Endothelial cell (in vitro differentiated cells): ENCODE data around the gene ZNF416. TPM values are rescaled to one million over a fixed set of nuclear protein-coding genes. Genes with fewer than 3 reads are reported as not detected.

Source experiments
- DNase-seq: peaks from one replicate; pipeline ENCODE4 v3.0.0; 2021; ENCODE audit warnings: low spot score
- H3K27ac Mint-ChIP-seq: one replicate; pipeline ENCODE4 v1.8.0; 2021; ENCODE audit warnings: mixed read lengths, inconsistent platforms; ENCODE audit not compliant: unreplicated experiment
- H3K27me3 Mint-ChIP-seq: one replicate; pipeline ENCODE4 v1.8.0; 2021; ENCODE audit warnings: mild to moderate bottlenecking, moderate library complexity, mixed read lengths, inconsistent platforms; ENCODE audit not compliant: unreplicated experiment
- H3K36me3 Mint-ChIP-seq: one replicate; pipeline ENCODE4 v1.8.0; 2021; ENCODE audit warnings: mild to moderate bottlenecking, low read depth, mixed read lengths, inconsistent platforms; ENCODE audit not compliant: unreplicated experiment
- H3K4me1 Mint-ChIP-seq: one replicate; pipeline ENCODE4 v1.8.0; 2021; ENCODE audit warnings: mild to moderate bottlenecking, mixed read lengths, inconsistent platforms; ENCODE audit not compliant: unreplicated experiment
- H3K4me3 Mint-ChIP-seq: one replicate; pipeline ENCODE4 v1.8.0; 2021; ENCODE audit warnings: mild to moderate bottlenecking, mixed read lengths, inconsistent platforms; ENCODE audit not compliant: unreplicated experiment
- H3K9me3 Mint-ChIP-seq: one replicate; pipeline ENCODE4 v1.8.0; 2021; ENCODE audit warnings: mixed read lengths, inconsistent platforms; ENCODE audit not compliant: unreplicated experiment
- total RNA-seq: library from RNA; stranded (reverse); fragmentation: NEBNext Ultra II Directional; extraction: Animal tissue kit (Norgen Biotek cat#: 25700); gene quantifications from one replicate; pipeline ENCODE4 v1.2.1, GENCODE V29; 2021; ENCODE audit not compliant: unreplicated experiment
- TF ChIP-seq, protein P1 (sequence below): fragments of 200-600 bp; sonication (generic); IDR thresholded peaks from one replicate; pipeline ENCODE4 v1.5.0; 2021; ENCODE audit warnings: antibody characterized with exemption; ENCODE audit not compliant: unreplicated experiment

ZNF416 gene
- total RNA-seq, 1 donor from 2014 or later = 10.9 TPM

- peaks cover 76% of the 10 kb centered on the region for H3K36me3 Mint-ChIP-seq
- peaks cover 21% of the 10 kb centered on the region for H3K27me3 Mint-ChIP-seq
- TF ChIP-seq, protein P1, sequence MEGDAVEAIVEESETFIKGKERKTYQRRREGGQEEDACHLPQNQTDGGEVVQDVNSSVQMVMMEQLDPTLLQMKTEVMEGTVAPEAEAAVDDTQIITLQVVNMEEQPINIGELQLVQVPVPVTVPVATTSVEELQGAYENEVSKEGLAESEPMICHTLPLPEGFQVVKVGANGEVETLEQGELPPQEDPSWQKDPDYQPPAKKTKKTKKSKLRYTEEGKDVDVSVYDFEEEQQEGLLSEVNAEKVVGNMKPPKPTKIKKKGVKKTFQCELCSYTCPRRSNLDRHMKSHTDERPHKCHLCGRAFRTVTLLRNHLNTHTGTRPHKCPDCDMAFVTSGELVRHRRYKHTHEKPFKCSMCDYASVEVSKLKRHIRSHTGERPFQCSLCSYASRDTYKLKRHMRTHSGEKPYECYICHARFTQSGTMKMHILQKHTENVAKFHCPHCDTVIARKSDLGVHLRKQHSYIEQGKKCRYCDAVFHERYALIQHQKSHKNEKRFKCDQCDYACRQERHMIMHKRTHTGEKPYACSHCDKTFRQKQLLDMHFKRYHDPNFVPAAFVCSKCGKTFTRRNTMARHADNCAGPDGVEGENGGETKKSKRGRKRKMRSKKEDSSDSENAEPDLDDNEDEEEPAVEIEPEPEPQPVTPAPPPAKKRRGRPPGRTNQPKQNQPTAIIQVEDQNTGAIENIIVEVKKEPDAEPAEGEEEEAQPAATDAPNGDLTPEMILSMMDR = no peak
- H3K4me3 Mint-ChIP-seq = peak overlapping the region; percentile 86
- no peak overlapping the region for H3K27ac Mint-ChIP-seq
- DNase-seq = no peak
- no peaks in the 10 kb centered on the region for H3K4me1 Mint-ChIP-seq
- H3K9me3 Mint-ChIP-seq = peaks cover 77% of the 10 kb centered on the region
These were observed 6.2 kb downstream of the ZNF416 start for GRCh38 chr19:57572415-57572947.

DNA sequence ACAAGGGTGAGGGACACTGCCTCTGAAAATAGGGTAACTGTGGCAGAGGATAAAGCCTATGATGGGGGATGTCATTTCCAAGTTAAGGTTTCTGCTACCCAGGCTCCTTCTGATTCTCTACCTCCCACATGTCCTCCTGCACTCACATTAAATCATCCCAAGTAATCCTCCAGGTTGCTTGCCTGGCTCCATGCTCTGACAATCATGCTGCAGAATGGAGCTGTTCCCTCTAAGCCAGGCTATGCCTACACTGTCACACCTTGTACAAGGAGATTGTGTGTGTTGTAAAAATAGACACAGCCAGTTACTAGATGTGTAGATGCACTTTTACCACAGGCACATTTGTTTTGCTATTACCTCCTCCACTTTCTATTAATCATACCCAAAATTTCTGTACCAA lies 8.0 kb downstream of the ZNF416 start:
- H3K36me3 Mint-ChIP-seq = peaks cover 66% of the 10 kb centered on the region
- H3K27ac Mint-ChIP-seq = no peak overlapping the region
- peaks cover 13% of the 10 kb centered on the region for H3K27me3 Mint-ChIP-seq
- H3K4me1 Mint-ChIP-seq = no peaks in the 10 kb centered on the region
- H3K9me3 Mint-ChIP-seq = peaks cover 78% of the 10 kb centered on the region
- H3K4me3 Mint-ChIP-seq = peak overlapping the region; percentile 70
- no peak for DNase-seq
- TF ChIP-seq, protein P1 = no peak

GRCh38 chr19:57566396-57567265 lies 12.1 kb downstream of the ZNF416 start:
- TF ChIP-seq, protein P1 = no peak
- H3K27me3 Mint-ChIP-seq = peaks cover 11% of the 10 kb centered on the region
- no peak overlapping the region for H3K27ac Mint-ChIP-seq
- H3K4me3 Mint-ChIP-seq = peak overlapping the region; percentile 39
- peaks cover 62% of the 10 kb centered on the region for H3K9me3 Mint-ChIP-seq
- peaks cover 45% of the 10 kb centered on the region for H3K36me3 Mint-ChIP-seq
- no peak for DNase-seq
- H3K4me1 Mint-ChIP-seq = no peaks in the 10 kb centered on the region

GRCh38 chr19:57563547-57563946 lies 15.2 kb downstream of the ZNF416 start:
- TF ChIP-seq, protein P1 = no peak
- peaks cover 10% of the 10 kb centered on the region for H3K27me3 Mint-ChIP-seq
- no peak overlapping the region for H3K27ac Mint-ChIP-seq
- H3K4me3 Mint-ChIP-seq = peak overlapping the region; percentile 51
- DNase-seq = no peak
- H3K36me3 Mint-ChIP-seq = peaks cover 51% of the 10 kb centered on the region
- peaks cover 6% of the 10 kb centered on the region for H3K4me1 Mint-ChIP-seq
- H3K9me3 Mint-ChIP-seq = peaks cover 55% of the 10 kb centered on the region

- TF ChIP-seq, protein P1 = no peak
- H3K27ac Mint-ChIP-seq = no peak overlapping the region
- H3K9me3 Mint-ChIP-seq = peaks cover 34% of the 10 kb centered on the region
- peaks cover 19% of the 10 kb centered on the region for H3K27me3 Mint-ChIP-seq
- H3K4me1 Mint-ChIP-seq = peaks cover 16% of the 10 kb centered on the region
- peak overlapping the region; percentile 100 for H3K4me3 Mint-ChIP-seq
- no peak for DNase-seq
- H3K36me3 Mint-ChIP-seq = peaks cover 57% of the 10 kb centered on the region
These were observed 18.6 kb downstream of the ZNF416 start for GRCh38 chr19:57560049-57560491.
